Measurements from ENCODE around the gene ADAMTS7.

GRCh38 chr15:78762985-78763795 lies 48.1 kb downstream of the ADAMTS7 start:
- TF ChIP-seq CTCF (conservative IDR thresholded peaks at IDR 0.05; ENCODE audit: low read depth, low read length) (no peak), EZH2 (IDR thresholded peaks at IDR 0.05; ENCODE audit: low read length, unreplicated experiment) (no peak), EZH2phosphoT487 (IDR thresholded peaks at IDR 0.05; ENCODE audit: borderline replicate concordance, low read length) (no peak)

Data from PC-3 (cell line).